Measurements from ENCODE around the gene HYAL2.
"Not testable (repeated sequence)": the region's sequence is repeated elsewhere in the genome, so short reads cannot be mapped to it uniquely, and the experiment has no call there.

The HYAL2 gene

DNA sequence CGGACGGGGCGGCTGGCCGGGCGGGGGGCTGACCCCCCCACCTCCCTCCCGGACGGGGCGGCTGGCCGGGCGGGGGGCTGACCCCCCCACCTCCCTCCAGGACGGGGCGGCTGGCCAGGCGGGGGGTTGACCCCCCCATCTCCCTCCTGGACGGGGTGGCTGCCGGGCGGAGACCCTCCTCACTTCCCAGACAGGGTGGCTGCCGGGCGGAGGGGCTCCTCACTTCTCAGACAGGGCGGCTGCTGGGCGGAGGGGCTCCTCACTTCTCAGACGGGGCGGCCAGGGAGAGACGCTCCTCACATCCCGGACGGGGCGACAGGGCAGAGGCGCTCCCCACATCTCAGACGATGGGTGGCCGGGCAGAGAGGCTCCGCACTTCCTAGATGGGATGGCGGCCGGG, 10.5 kb downstream of the HYAL2 start:
- not testable (repeated sequence) for DNase-seq (ENCODE audit: low read depth, low spot score)

GRCh38 chr3:50304601-50305000, 17.9 kb downstream of the HYAL2 start:
- no peak for DNase-seq (ENCODE audit: low read depth, low spot score)

DNA sequence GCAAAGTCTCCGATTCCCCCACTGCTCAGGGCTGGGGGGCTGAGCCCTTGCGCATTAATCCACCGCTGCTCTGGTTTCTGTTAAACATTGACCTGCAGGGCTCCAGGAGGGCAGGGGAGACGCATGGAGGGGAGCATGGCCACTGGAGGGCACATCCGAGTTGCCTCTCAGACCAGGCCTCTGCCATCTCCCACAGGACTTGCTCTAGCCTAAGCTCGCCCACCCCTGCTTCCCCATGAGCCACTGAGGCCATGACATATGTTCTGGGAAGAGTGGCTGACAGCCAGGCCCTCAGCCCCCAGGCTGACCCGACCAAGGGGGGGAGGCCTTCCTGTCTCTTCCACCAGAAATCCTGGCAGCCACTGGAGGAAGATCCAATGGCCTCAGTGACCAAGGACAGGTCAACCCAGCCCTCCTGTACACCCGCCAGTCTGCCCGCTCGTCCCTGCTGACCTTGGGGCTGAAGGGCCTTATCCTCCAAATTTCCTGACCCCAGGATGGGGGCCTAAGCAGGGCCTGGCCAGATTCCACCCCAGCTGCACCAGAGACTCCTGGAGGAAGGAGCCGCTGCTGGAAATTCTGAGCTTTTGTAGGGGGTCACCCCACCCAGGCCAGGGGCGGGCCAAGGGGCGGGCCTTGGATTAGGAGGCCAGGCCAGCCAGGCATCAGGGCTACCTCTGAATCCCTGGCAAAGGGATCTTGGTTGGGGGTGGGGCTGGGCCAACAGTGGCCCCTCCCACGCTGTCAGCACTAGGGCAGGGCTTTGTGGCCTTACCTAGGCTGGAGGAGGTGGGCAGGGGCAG, 19.3 kb downstream of the HYAL2 start, which contains the start of gene HYAL1:
Gene HYAL1, minus strand, starts transcription at position 562 of the 803 bp plus-strand sequence. CDS start 618 bp downstream, outside the sequence.
- DNase-seq (ENCODE audit: low read depth, low spot score): no peak

- DNase-seq (ENCODE audit: low read depth, low spot score): no peak
Observed at GRCh38 chr3:50302095-50303012, 20.2 kb downstream of the HYAL2 start.

- no peak for DNase-seq (ENCODE audit: low read depth, low spot score)
Observed at GRCh38 chr3:50300681-50301254, 21.8 kb downstream of the HYAL2 start.

GRCh38 chr3:50299929-50300680, 22.4 kb downstream of the HYAL2 start:
- DNase-seq (ENCODE audit: low read depth, low spot score): no peak

- DNase-seq (ENCODE audit: low read depth, low spot score): no peak
Observed at GRCh38 chr3:50299638-50299928, 23.0 kb downstream of the HYAL2 start.

GRCh38 chr3:50298836-50299637, 23.5 kb downstream of the HYAL2 start, which contains the start of the genes HYAL3 and NAA80:
HYAL3 (minus strand) TSS chr3:50299405; CDS start chr3:50295602, 3,803 bp downstream.
NAA80 (minus strand) TSS chr3:50299405; CDS start chr3:50297463, 1,942 bp downstream.
- peak; percentile 97 for DNase-seq (ENCODE audit: low read depth, low spot score)

GRCh38 chr3:50297896-50298725, 24.4 kb downstream of the HYAL2 start:
- DNase-seq (ENCODE audit: low read depth, low spot score): no peak

GRCh38 chr3:50297384-50297775, 25.2 kb downstream of the HYAL2 start:
- DNase-seq (ENCODE audit: low read depth, low spot score): no peak

- DNase-seq (ENCODE audit: low read depth, low spot score): no peak
Observed at GRCh38 chr3:50296721-50297383, 25.7 kb downstream of the HYAL2 start.

DNA sequence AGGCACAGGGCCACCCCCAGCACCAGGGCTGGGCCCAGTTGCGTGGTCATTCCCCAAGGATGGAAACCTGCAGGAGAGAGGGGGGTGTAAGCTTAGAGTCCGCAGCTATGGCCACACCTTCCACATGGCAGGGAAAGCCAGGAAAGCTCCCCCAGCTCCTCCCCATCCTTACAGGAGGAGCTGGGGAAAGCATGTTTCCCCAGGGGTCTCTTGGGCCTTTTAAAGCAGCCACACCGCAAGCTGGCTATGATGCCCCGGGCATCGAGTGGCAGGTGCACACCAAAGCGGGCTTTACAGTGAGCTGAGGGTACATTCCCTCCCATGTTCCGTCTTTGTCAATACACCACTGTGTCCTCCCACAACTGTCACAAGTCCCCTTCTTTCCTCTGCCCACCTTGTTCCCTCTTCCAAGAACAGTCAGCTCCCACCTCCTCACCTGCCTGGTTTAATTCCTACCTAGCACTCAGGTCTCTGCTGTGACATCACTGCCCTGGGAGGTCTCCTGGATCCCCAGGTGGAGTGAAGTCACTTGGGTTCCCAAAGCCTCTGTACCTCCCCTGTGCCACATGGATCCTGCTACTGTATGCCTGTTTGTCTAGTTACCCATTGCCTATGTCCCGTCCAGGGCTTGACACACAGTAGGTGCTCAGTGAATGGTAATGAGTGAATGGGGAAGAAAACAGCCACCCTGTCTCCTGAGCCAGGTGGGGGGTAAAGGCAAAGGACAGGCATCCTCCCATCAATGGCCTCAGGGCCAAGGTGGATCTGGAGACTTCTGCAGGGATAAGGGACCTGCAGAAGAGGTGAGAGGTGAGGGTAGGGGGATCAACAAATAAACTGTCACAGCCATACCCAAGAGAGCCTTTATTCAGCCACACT, 26.8 kb downstream of the HYAL2 start:
- DNase-seq (ENCODE audit: low read depth, low spot score): no peak

- no peak for DNase-seq (ENCODE audit: low read depth, low spot score)
Observed at GRCh38 chr3:50294492-50295403, 27.8 kb downstream of the HYAL2 start.

DNA sequence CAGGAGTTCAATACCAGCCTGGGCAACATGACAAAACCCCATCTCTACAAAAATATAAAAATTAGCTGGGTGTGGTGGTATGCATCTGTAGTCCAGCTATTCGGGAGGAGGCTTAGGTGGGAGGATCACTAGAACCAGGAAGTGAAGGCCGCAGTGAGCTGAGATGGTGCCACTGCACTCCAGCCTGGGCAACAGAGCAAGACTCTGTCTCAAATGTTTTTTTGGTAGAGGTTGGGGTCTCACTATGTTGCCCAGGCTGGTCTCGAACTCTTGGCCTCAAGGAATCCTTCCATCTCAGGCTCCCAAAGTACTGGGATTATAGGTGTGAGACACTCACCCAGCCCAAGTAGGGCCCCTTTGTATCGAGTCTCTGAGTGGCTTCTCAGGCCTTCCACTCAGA, 28.5 kb downstream of the HYAL2 start:
- no peak for DNase-seq (ENCODE audit: low read depth, low spot score)

- DNase-seq (ENCODE audit: low read depth, low spot score): no peak
Observed at GRCh38 chr3:50293079-50293801, 29.3 kb downstream of the HYAL2 start.

Measured in activated CD4-positive, CD25-positive, alpha-beta regulatory T cell treated with anti-CD3 and anti-CD28 coated beads, Interleukin-2, amount 50 U/mL, for 16 hours (primary cell).